Fibroblast of lung (primary cell): Measurements from ENCODE around the gene TRERF1. TPM values are rescaled to one million over a fixed set of nuclear protein-coding genes. Genes with fewer than 3 reads are reported as not detected.

Experiments
- DNase-seq, 2 donors: peaks; one replicate each; pipeline versions ENCODE4 v3.0.0 to v3.0.0-alpha.2; 2010; ENCODE audit warnings: low read depth in 2 of 2
- H2AFZ ChIP-seq: 2 replicates; pipeline ENCODE4 v1.5.1; 2012; ENCODE audit warnings: low read length, control low read depth, inconsistent platforms
- H3K27ac ChIP-seq: 2 replicates; pipeline ENCODE4 v1.5.1; 2011; ENCODE audit warnings: low read length, control low read depth; ENCODE audit not compliant: insufficient read depth
- H3K27me3 ChIP-seq: 2 replicates; pipeline ENCODE4 v1.5.1; 2011; ENCODE audit warnings: mild to moderate bottlenecking, low read length; ENCODE audit not compliant: control insufficient read depth, insufficient read depth
- H3K36me3 ChIP-seq: 2 replicates; pipeline ENCODE4 v1.5.1; 2011; ENCODE audit warnings: low read length; ENCODE audit not compliant: control insufficient read depth, insufficient read depth
- H3K4me1 ChIP-seq: 2 replicates; pipeline ENCODE4 v1.5.1; 2011; ENCODE audit warnings: low read length; ENCODE audit not compliant: control insufficient read depth, insufficient read depth; ENCODE audit errors: extremely low read depth
- H3K4me2 ChIP-seq: 2 replicates; pipeline ENCODE4 v1.5.1; 2011; ENCODE audit warnings: low read length, control low read depth; ENCODE audit not compliant: insufficient read depth; ENCODE audit errors: extremely low read depth
- H3K4me3 ChIP-seq, 4 experiments: fragments of 200-600 bp in 1 of 4; sonication (generic) in 1 of 4; replicated peaks in 1 of 4; 2 replicates each; pipeline ENCODE4 v1.5.1; 2011 to 2016; ENCODE audit warnings: low read length in 4 of 4, low read depth in 3 of 4, mild to moderate bottlenecking in 3 of 4, control low read depth in 2 of 4, inconsistent platforms in 1 of 4, mixed read lengths in 1 of 4; ENCODE audit not compliant: insufficient read depth in 1 of 4; ENCODE audit errors: control extremely low read depth in 1 of 4
- H3K79me2 ChIP-seq: 2 replicates; pipeline ENCODE4 v1.5.1; 2012; ENCODE audit warnings: mild to moderate bottlenecking, low read length, inconsistent platforms; ENCODE audit not compliant: control insufficient read depth, insufficient read depth
- H3K9ac ChIP-seq: 2 replicates; pipeline ENCODE4 v1.5.1; 2011; ENCODE audit warnings: mild to moderate bottlenecking, low read length, control low read depth; ENCODE audit not compliant: insufficient read depth
- H3K9me3 ChIP-seq: 2 replicates; pipeline ENCODE4 v1.5.1; 2012; ENCODE audit warnings: low read depth, low read length; ENCODE audit not compliant: control insufficient read depth, insufficient read depth
- H4K20me1 ChIP-seq: 2 replicates; pipeline ENCODE4 v1.5.1; 2011; ENCODE audit warnings: low read length; ENCODE audit not compliant: control insufficient read depth, insufficient read depth; ENCODE audit errors: extremely low read depth
- EZH2 ChIP-seq: IDR thresholded peaks from 2 replicates; pipeline ENCODE4 v1.5.1; 2012; ENCODE audit warnings: low read length, control low read depth, mild to moderate bottlenecking; ENCODE audit errors: missing control alignments
- polyA plus RNA-seq, 2 donors: library from polyadenylated mRNA; depleted of rRNA in 1 of 2; stranded (reverse) in 1 of 2; unstranded in 1 of 2; fragments of >200 nt; gene quantifications; 2 replicates each; pipeline ENCODE4 v1.2.1, GENCODE V29; 2011 to 2012; ENCODE audit warnings: missing spikeins in 1 of 2
- total RNA-seq: library from RNA; depleted of rRNA; stranded (reverse); fragments of >200 nt; gene quantifications from 2 replicates; pipeline ENCODE4 v1.2.1, GENCODE V29; 2014
- TF ChIP-seq, protein P1 (sequence below), 2 donors: IDR thresholded peaks in 1 of 2; conservative IDR thresholded peaks in 1 of 2; 1 replicate in 1 of 2; 2 replicates in 1 of 2; pipeline ENCODE4 v1.5.1; 2011 to 2012; ENCODE audit warnings: low read length in 2 of 2, control low read depth in 1 of 2, inconsistent platforms in 1 of 2, low read depth in 1 of 2, mild to moderate bottlenecking in 1 of 2

TRERF1 gene
- total and polyA plus RNA-seq, 2 donors (not counting 1 experiment from before 2014, with no cell fraction given), result 6.3 to 8.3 TPM

DNA sequence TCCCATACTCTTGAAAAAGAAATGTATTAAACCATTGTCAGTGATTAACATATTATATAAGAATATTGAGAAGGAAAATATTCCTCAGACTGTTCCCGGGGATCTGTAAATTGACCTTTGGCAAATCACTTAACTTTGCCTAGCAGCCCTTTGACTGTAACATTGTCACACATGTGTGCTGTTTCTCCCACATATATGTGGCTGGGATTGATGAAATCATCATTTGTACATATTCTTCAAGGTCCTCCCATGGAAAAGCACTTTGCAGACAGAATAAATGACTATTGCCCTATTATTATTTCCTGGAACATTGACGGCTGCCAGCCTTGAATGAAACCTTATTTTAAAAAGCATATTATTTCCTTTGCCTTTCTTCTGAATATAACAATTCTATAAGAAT lies 36.4 kb upstream of the TRERF1 start:
- TF ChIP-seq, protein P1, sequence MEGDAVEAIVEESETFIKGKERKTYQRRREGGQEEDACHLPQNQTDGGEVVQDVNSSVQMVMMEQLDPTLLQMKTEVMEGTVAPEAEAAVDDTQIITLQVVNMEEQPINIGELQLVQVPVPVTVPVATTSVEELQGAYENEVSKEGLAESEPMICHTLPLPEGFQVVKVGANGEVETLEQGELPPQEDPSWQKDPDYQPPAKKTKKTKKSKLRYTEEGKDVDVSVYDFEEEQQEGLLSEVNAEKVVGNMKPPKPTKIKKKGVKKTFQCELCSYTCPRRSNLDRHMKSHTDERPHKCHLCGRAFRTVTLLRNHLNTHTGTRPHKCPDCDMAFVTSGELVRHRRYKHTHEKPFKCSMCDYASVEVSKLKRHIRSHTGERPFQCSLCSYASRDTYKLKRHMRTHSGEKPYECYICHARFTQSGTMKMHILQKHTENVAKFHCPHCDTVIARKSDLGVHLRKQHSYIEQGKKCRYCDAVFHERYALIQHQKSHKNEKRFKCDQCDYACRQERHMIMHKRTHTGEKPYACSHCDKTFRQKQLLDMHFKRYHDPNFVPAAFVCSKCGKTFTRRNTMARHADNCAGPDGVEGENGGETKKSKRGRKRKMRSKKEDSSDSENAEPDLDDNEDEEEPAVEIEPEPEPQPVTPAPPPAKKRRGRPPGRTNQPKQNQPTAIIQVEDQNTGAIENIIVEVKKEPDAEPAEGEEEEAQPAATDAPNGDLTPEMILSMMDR (conservative IDR thresholded peaks at IDR 0.05 in 1 of 2, IDR thresholded peaks at IDR 0.05 in 1 of 2; ENCODE audit: low read depth in 1 of 2, low read length in 2 of 2), result no peak
- no peak for TF ChIP-seq EZH2
- no peak overlapping the region for H2AFZ ChIP-seq
- no peak for DNase-seq
- no peak overlapping the region for H3K4me2 ChIP-seq
- no peaks in the 10 kb centered on the region for H3K79me2 ChIP-seq
- H3K4me1 ChIP-seq, result no peaks in the 10 kb centered on the region
- no peak overlapping the region for H3K4me3 ChIP-seq
- no peaks in the 10 kb centered on the region for H3K36me3 ChIP-seq
- no peaks in the 10 kb centered on the region for H3K27me3 ChIP-seq
- H4K20me1 ChIP-seq, result no peaks in the 10 kb centered on the region
- no peak overlapping the region for H3K9ac ChIP-seq
- H3K9me3 ChIP-seq, result no peaks in the 10 kb centered on the region
- H3K27ac ChIP-seq, result no peak overlapping the region

DNA sequence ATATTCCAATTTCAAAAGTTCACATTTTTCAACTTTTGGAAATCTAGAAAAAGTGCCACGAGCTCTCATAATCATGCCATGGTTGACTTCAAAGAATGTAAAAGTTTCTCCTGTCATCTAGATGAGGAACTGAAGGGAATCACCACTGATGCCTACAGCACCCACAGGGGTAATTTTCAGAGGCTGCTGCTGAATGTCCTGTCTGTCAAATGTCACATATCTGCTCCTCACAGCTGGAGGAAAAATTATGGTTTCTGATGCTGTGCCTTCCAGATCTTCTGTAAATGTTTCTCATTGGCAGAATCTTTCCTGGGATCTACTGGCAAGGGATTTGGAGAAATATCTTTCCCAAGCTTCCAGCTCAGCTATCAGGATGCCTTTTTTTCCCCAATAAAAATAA lies 32.5 kb upstream of the TRERF1 start:
- no peaks in the 10 kb centered on the region for H4K20me1 ChIP-seq
- TF ChIP-seq EZH2, result no peak
- TF ChIP-seq, protein P1 (conservative IDR thresholded peaks at IDR 0.05 in 1 of 2, IDR thresholded peaks at IDR 0.05 in 1 of 2; ENCODE audit: low read depth in 1 of 2, low read length in 2 of 2), result no peak
- no peak overlapping the region for H2AFZ ChIP-seq
- no peaks in the 10 kb centered on the region for H3K36me3 ChIP-seq
- no peaks in the 10 kb centered on the region for H3K27me3 ChIP-seq
- no peak overlapping the region for H3K4me3 ChIP-seq
- H3K9me3 ChIP-seq, result no peaks in the 10 kb centered on the region
- no peak overlapping the region for H3K9ac ChIP-seq
- H3K4me1 ChIP-seq, result no peaks in the 10 kb centered on the region
- DNase-seq, result no peak
- no peak overlapping the region for H3K27ac ChIP-seq
- H3K4me2 ChIP-seq, result no peak overlapping the region
- H3K79me2 ChIP-seq, result no peaks in the 10 kb centered on the region

GRCh38 chr6:42482174-42482573 lies 30.4 kb upstream of the TRERF1 start:
- no peak overlapping the region for H3K4me3 ChIP-seq
- H3K79me2 ChIP-seq, result no peaks in the 10 kb centered on the region
- H2AFZ ChIP-seq, result no peak overlapping the region
- no peaks in the 10 kb centered on the region for H3K9me3 ChIP-seq
- no peak overlapping the region for H3K9ac ChIP-seq
- no peaks in the 10 kb centered on the region for H3K36me3 ChIP-seq
- peak in 1 of 2 donors; percentile 31 for DNase-seq
- H3K4me1 ChIP-seq, result no peaks in the 10 kb centered on the region
- H3K4me2 ChIP-seq, result no peak overlapping the region
- no peaks in the 10 kb centered on the region for H4K20me1 ChIP-seq
- TF ChIP-seq, protein P1 (conservative IDR thresholded peaks at IDR 0.05 in 1 of 2, IDR thresholded peaks at IDR 0.05 in 1 of 2; ENCODE audit: low read depth in 1 of 2, low read length in 2 of 2), result no peak
- TF ChIP-seq EZH2, result no peak
- no peak overlapping the region for H3K27ac ChIP-seq
- no peaks in the 10 kb centered on the region for H3K27me3 ChIP-seq
